ENCODE results near the gene SETBP1.
A peak's percentile ranks its signal among the peaks of the same experiment; 100 is the strongest.

The SETBP1 gene

GRCh38 chr18:44651478-44651877 is 29.2 kb upstream of the SETBP1 start:
- H4K91ac ChIP-seq (ENCODE audit: low read depth, low read length) = no peak overlapping the region
- DNase-seq = peak; percentile 63 to 91
- WGBS (ENCODE audit: extremely low coverage, insufficient coverage, insufficient read length) = no CpG with 5 or more reads among the region's 6 CpGs
- no peak overlapping the region for H2AK5ac ChIP-seq (ENCODE audit: low read length)
- H2BK12ac ChIP-seq (ENCODE audit: low read length) = no peak overlapping the region
- no peak overlapping the region for H2BK120ac ChIP-seq (ENCODE audit: insufficient read depth, low read length, poor library complexity)
- H3K36me3 ChIP-seq (ENCODE audit: control insufficient read depth in 1 of 2, insufficient read depth in 2 of 2, low read length in 2 of 2) = no peaks in the 10 kb centered on the region
- no peaks in the 10 kb centered on the region for H3K27me3 ChIP-seq (ENCODE audit: insufficient read depth, low read length)
- no peak overlapping the region for H3K23ac ChIP-seq (ENCODE audit: low read length)
- no peak overlapping the region for H3K14ac ChIP-seq (ENCODE audit: low read length)
- peaks cover 4 to 8% of the 10 kb centered on the region in 2 experiments for H3K4me1 ChIP-seq (ENCODE audit: control insufficient read depth in 1 of 2, insufficient read depth in 2 of 2, low read length in 2 of 2)
- no peak overlapping the region for H3K27ac ChIP-seq (ENCODE audit: low read depth, low read length)
- no peak overlapping the region for H3K4ac ChIP-seq (ENCODE audit: low read depth, low read length)
- H3K79me2 ChIP-seq (ENCODE audit: control insufficient read depth, insufficient read depth, low read length, poor library complexity) = no peaks in the 10 kb centered on the region
- no peak overlapping the region for H4K8ac ChIP-seq (ENCODE audit: low read depth, low read length)
- H3K79me1 ChIP-seq (ENCODE audit: low read length) = peaks cover 11% of the 10 kb centered on the region
- H2BK5ac ChIP-seq (ENCODE audit: low read depth, low read length, poor library complexity) = no peak overlapping the region
- no peaks in the 10 kb centered on the region for H3K9me3 ChIP-seq (ENCODE audit: insufficient read depth, low read depth, low read length)
- no peak overlapping the region for H2AFZ ChIP-seq (ENCODE audit: insufficient read depth, low read length, poor library complexity)
- H3K4me2 ChIP-seq (ENCODE audit: low read length) = no peak overlapping the region
- H3K18ac ChIP-seq (ENCODE audit: low read length) = no peak overlapping the region
- H3K4me3 ChIP-seq (ENCODE audit: low read depth, low read length) = no peak overlapping the region
- no peak overlapping the region for H3K9ac ChIP-seq (ENCODE audit: low read length)
- H4K12ac ChIP-seq (ENCODE audit: low read depth, low read length) = no peak overlapping the region

- no peak overlapping the region for H4K12ac ChIP-seq (ENCODE audit: low read depth, low read length)
- no peak overlapping the region for H3K4ac ChIP-seq (ENCODE audit: low read depth, low read length)
- H2BK120ac ChIP-seq (ENCODE audit: insufficient read depth, low read length, poor library complexity) = no peak overlapping the region
- no peak overlapping the region for H3K4me3 ChIP-seq (ENCODE audit: low read depth, low read length)
- no peak for DNase-seq
- no peak overlapping the region for H3K23ac ChIP-seq (ENCODE audit: low read length)
- no peak overlapping the region for H3K14ac ChIP-seq (ENCODE audit: low read length)
- no peak overlapping the region for H4K91ac ChIP-seq (ENCODE audit: low read depth, low read length)
- H3K27me3 ChIP-seq (ENCODE audit: insufficient read depth, low read length) = no peaks in the 10 kb centered on the region
- H3K9me3 ChIP-seq (ENCODE audit: insufficient read depth, low read depth, low read length) = no peaks in the 10 kb centered on the region
- H3K79me1 ChIP-seq (ENCODE audit: low read length) = peaks cover 11% of the 10 kb centered on the region
- H2AFZ ChIP-seq (ENCODE audit: insufficient read depth, low read length, poor library complexity) = no peak overlapping the region
- no peak overlapping the region for H2AK5ac ChIP-seq (ENCODE audit: low read length)
- no peak overlapping the region for H2BK5ac ChIP-seq (ENCODE audit: low read depth, low read length, poor library complexity)
- no peak overlapping the region for H3K9ac ChIP-seq (ENCODE audit: low read length)
- H2BK12ac ChIP-seq (ENCODE audit: low read length) = peak overlapping the region; percentile 73
- H3K79me2 ChIP-seq (ENCODE audit: control insufficient read depth, insufficient read depth, low read length, poor library complexity) = no peaks in the 10 kb centered on the region
- peak overlapping the region; percentile 58 for H3K27ac ChIP-seq (ENCODE audit: low read depth, low read length)
- no peak overlapping the region for H3K18ac ChIP-seq (ENCODE audit: low read length)
- no peak overlapping the region for H3K4me2 ChIP-seq (ENCODE audit: low read length)
- peaks cover 4 to 8% of the 10 kb centered on the region in 2 experiments for H3K4me1 ChIP-seq (ENCODE audit: control insufficient read depth in 1 of 2, insufficient read depth in 2 of 2, low read length in 2 of 2)
- H4K8ac ChIP-seq (ENCODE audit: low read depth, low read length) = no peak overlapping the region
- H3K36me3 ChIP-seq (ENCODE audit: control insufficient read depth in 1 of 2, insufficient read depth in 2 of 2, low read length in 2 of 2) = no peaks in the 10 kb centered on the region
- no CpG with 5 or more reads among the region's 6 CpGs for WGBS (ENCODE audit: extremely low coverage, insufficient coverage, insufficient read length)
Observed at GRCh38 chr18:44651918-44652572, 28.6 kb upstream of the SETBP1 start.

- H3K9me3 ChIP-seq (ENCODE audit: insufficient read depth, low read depth, low read length) = no peaks in the 10 kb centered on the region
- no peak overlapping the region for H3K14ac ChIP-seq (ENCODE audit: low read length)
Observed at GRCh38 chr18:44652722-44653121, 28.0 kb upstream of the SETBP1 start.

GRCh38 chr18:44654573-44654972 is 26.1 kb upstream of the SETBP1 start:
- Histone ChIP-seq H3K14ac (ENCODE audit: low read length) (no peak overlapping the region), H3K9ac (ENCODE audit: low read length) (no peak overlapping the region), H2AFZ (ENCODE audit: insufficient read depth, low read length, poor library complexity) (no peak overlapping the region), H3K9me3 (ENCODE audit: insufficient read depth, low read depth, low read length) (no peaks in the 10 kb centered on the region), H3K18ac (ENCODE audit: low read length) (no peak overlapping the region), H3K79me2 (ENCODE audit: control insufficient read depth, insufficient read depth, low read length, poor library complexity) (no peaks in the 10 kb centered on the region), H3K4ac (ENCODE audit: low read depth, low read length) (no peak overlapping the region), H3K79me1 (ENCODE audit: low read length) (peaks cover 12% of the 10 kb centered on the region), H3K27me3 (ENCODE audit: insufficient read depth, low read length) (no peaks in the 10 kb centered on the region), H3K4me1 (ENCODE audit: control insufficient read depth in 1 of 2, insufficient read depth in 2 of 2, low read length in 2 of 2) (peaks cover 4 to 8% of the 10 kb centered on the region in 2 experiments), H3K23ac (ENCODE audit: low read length) (no peak overlapping the region), H3K4me2 (ENCODE audit: low read length) (no peak overlapping the region), H3K27ac (ENCODE audit: low read depth, low read length) (peak overlapping the region; percentile 36), H2BK120ac (ENCODE audit: insufficient read depth, low read length, poor library complexity) (no peak overlapping the region), H3K4me3 (ENCODE audit: low read depth, low read length) (no peak overlapping the region), H3K36me3 (ENCODE audit: control insufficient read depth in 1 of 2, insufficient read depth in 2 of 2, low read length in 2 of 2) (no peaks in the 10 kb centered on the region), H4K8ac (ENCODE audit: low read depth, low read length) (no peak overlapping the region), H2BK5ac (ENCODE audit: low read depth, low read length, poor library complexity) (no peak overlapping the region), H2AK5ac (ENCODE audit: low read length) (no peak overlapping the region), H4K12ac (ENCODE audit: low read depth, low read length) (no peak overlapping the region), H2BK12ac (ENCODE audit: low read length) (no peak overlapping the region), H4K91ac (ENCODE audit: low read depth, low read length) (no peak overlapping the region)
- no CpG with 5 or more reads among the region's 3 CpGs for WGBS (ENCODE audit: extremely low coverage, insufficient coverage, insufficient read length)
- peak; percentile 25 to 75 for DNase-seq

More at GRCh38 chr18:44652722-44653121, 28.0 kb upstream of the SETBP1 start:
- no peak overlapping the region for H3K27ac ChIP-seq (ENCODE audit: low read depth, low read length)
- H4K8ac ChIP-seq (ENCODE audit: low read depth, low read length) = no peak overlapping the region
- no peak for DNase-seq
- peak overlapping the region; percentile 73 for H2BK12ac ChIP-seq (ENCODE audit: low read length)
- no CpG with 5 or more reads among the region's 4 CpGs for WGBS (ENCODE audit: extremely low coverage, insufficient coverage, insufficient read length)
- H2AFZ ChIP-seq (ENCODE audit: insufficient read depth, low read length, poor library complexity) = no peak overlapping the region
- H4K12ac ChIP-seq (ENCODE audit: low read depth, low read length) = no peak overlapping the region
- H3K79me2 ChIP-seq (ENCODE audit: control insufficient read depth, insufficient read depth, low read length, poor library complexity) = no peaks in the 10 kb centered on the region
- H3K27me3 ChIP-seq (ENCODE audit: insufficient read depth, low read length) = no peaks in the 10 kb centered on the region
- no peaks in the 10 kb centered on the region for H3K36me3 ChIP-seq (ENCODE audit: control insufficient read depth in 1 of 2, insufficient read depth in 2 of 2, low read length in 2 of 2)
- no peak overlapping the region for H2AK5ac ChIP-seq (ENCODE audit: low read length)
- no peak overlapping the region for H3K18ac ChIP-seq (ENCODE audit: low read length)
- no peak overlapping the region for H2BK120ac ChIP-seq (ENCODE audit: insufficient read depth, low read length, poor library complexity)
- H3K23ac ChIP-seq (ENCODE audit: low read length) = no peak overlapping the region
- H3K9ac ChIP-seq (ENCODE audit: low read length) = no peak overlapping the region
- peaks cover 11% of the 10 kb centered on the region for H3K79me1 ChIP-seq (ENCODE audit: low read length)
- H3K4me2 ChIP-seq (ENCODE audit: low read length) = no peak overlapping the region
- no peak overlapping the region for H3K4ac ChIP-seq (ENCODE audit: low read depth, low read length)
- no peak overlapping the region for H3K4me3 ChIP-seq (ENCODE audit: low read depth, low read length)
- no peak overlapping the region for H4K91ac ChIP-seq (ENCODE audit: low read depth, low read length)
- H2BK5ac ChIP-seq (ENCODE audit: low read depth, low read length, poor library complexity) = no peak overlapping the region
- peaks cover 4 to 8% of the 10 kb centered on the region in 2 experiments for H3K4me1 ChIP-seq (ENCODE audit: control insufficient read depth in 1 of 2, insufficient read depth in 2 of 2, low read length in 2 of 2)
